OCI-LY7 (cell line): ENCODE data around the gene MAST1. TPM values are rescaled to one million over a fixed set of nuclear protein-coding genes. Genes with fewer than 3 reads are reported as not detected.

ENCODE experiments used
- BruUV-seq: library from RNA; stranded (reverse); fragments of 400-500 nt; replicated peaks from 2 replicates; lab custom pipeline; 2021; lab: Mats Ljungman, UMichigan
- CTCF ChIA-PET: fragments of 300-600 bp; sonication (Branson Sonifier 250); formaldehyde crosslinking; loops from one replicate; lab custom pipeline; 2022; ENCODE audit warnings: antibody characterized with exemption; ENCODE audit not compliant: unreplicated experiment; lab: Charles Lee
- POLR2A ChIA-PET: fragments of 300-600 bp; sonication (Branson Sonifier 250); formaldehyde crosslinking; loops from one replicate; lab custom pipeline; 2022; ENCODE audit warnings: antibody characterized with exemption; lab: Charles Lee
- DNase-seq: peaks from one replicate; pipeline ENCODE4 v3.0.0-alpha.2; 2015; ENCODE audit warnings: low spot score
- H2AFZ ChIP-seq: fragments of 200-600 bp; sonication (generic), shearing (Covaris generic); 2 replicates; pipeline ENCODE4 v1.6.1; 2014; ENCODE audit warnings: mild to moderate bottlenecking, antibody characterized with exemption, low read length, moderate library complexity
- H3K27ac ChIP-seq: fragments of 200-600 bp; sonication (generic); 2 replicates; pipeline ENCODE4 v1.5.1; 2014; ENCODE audit warnings: mixed run types, low read depth, mild to moderate bottlenecking, moderate library complexity, low read length, inconsistent platforms; ENCODE audit not compliant: poor library complexity, severe bottlenecking
- H3K36me3 ChIP-seq: fragments of 200-600 bp; sonication (generic); 2 replicates; pipeline ENCODE4 v1.6.1; 2014; ENCODE audit warnings: mild to moderate bottlenecking, antibody characterized with exemption, low read length, moderate library complexity, mixed read lengths; ENCODE audit not compliant: insufficient read depth
- H3K4me1 ChIP-seq: fragments of 200-600 bp; sonication (generic); 2 replicates; pipeline ENCODE4 v1.5.1; 2014; ENCODE audit warnings: mild to moderate bottlenecking, low read length; ENCODE audit not compliant: insufficient read depth, poor library complexity, severe bottlenecking
- H3K4me2 ChIP-seq: fragments of 200-600 bp; sonication (generic); 2 replicates; pipeline ENCODE4 v1.6.1; 2014; ENCODE audit warnings: mild to moderate bottlenecking, low read length
- H3K4me3 ChIP-seq: fragments of 200-600 bp; sonication (generic); 2 replicates; pipeline ENCODE4 v1.5.1; 2014; ENCODE audit warnings: mild to moderate bottlenecking, low read depth, low read length; ENCODE audit not compliant: poor library complexity, severe bottlenecking
- H3K79me2 ChIP-seq: fragments of 200-600 bp; sonication (generic); 2 replicates; pipeline ENCODE4 v1.6.1; 2016; ENCODE audit warnings: low read depth, mild to moderate bottlenecking, low read length, moderate library complexity, mixed read lengths; ENCODE audit not compliant: insufficient read depth
- H3K9me2 ChIP-seq: fragments of 200-600 bp; sonication (generic); 2 replicates; pipeline ENCODE4 v1.6.1; 2016; ENCODE audit warnings: mild to moderate bottlenecking, low read length, mixed read lengths; ENCODE audit not compliant: insufficient read depth
- H3K9me3 ChIP-seq: fragments of 200-600 bp; sonication (generic); 2 replicates; pipeline ENCODE4 v1.6.1; 2014; ENCODE audit warnings: mild to moderate bottlenecking, mixed run types, low read length, mixed read lengths
- H4K20me1 ChIP-seq: fragments of 200-600 bp; sonication (generic); 2 replicates; pipeline ENCODE4 v1.6.1; 2014; ENCODE audit warnings: mild to moderate bottlenecking, antibody characterized with exemption, low read length, moderate library complexity, mixed read lengths; ENCODE audit not compliant: insufficient read depth
- CTCF ChIP-seq: fragments of 200-600 bp; sonication (generic); conservative IDR thresholded peaks from 2 replicates; pipeline ENCODE4 v1.5.1; 2014; ENCODE audit warnings: mild to moderate bottlenecking, antibody characterized with exemption, low read length, moderate library complexity, mixed read lengths
- EZH2phosphoT487 ChIP-seq: fragments of 200-600 bp; sonication (generic); IDR thresholded peaks from 2 replicates; pipeline ENCODE4 v1.6.1; 2018; ENCODE audit warnings: low read depth, borderline replicate concordance, mild to moderate bottlenecking, mixed run types, antibody characterized with exemption, low read length, moderate library complexity, mixed read lengths
- intact Hi-C: fragments of 100-400 bp; cut with micrococcal nuclease; formaldehyde crosslinking; loops from one replicate; pipeline ENCODE4 v1.10.0; 2022; ENCODE audit not compliant: unreplicated experiment
- total RNA-seq, 2 experiments: library from RNA; depleted of rRNA in 1 of 2; stranded (reverse); fragments of >200 nt in 1 of 2; shearing (Covaris generic) in 1 of 2; gene quantifications; 2 replicates each; pipeline ENCODE4 v1.2.3, GENCODE V29; 2014 to 2022

MAST1 gene
- total RNA-seq, 2 experiments from 2014 or later, result 9.1 to 21.1 TPM

DNA sequence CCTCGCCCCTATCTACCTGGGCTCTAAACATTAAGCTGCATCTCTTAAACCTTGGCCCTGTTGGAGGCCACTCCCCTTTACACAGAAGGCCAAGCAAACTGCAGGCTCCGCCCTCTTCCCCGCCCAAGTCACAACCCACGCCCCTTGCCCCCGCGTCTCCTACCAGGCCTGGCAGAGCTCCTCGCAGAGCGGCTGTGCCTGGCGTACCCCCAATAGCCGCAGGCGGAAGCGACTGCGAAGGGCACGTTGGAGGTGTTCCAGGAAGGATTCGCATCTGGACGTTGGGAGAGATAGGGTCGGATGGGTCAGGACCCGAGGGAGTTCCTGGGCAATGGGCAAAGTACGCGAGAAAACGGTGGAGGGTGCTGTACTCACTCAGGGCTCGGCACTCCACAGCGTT, 9.8 kb upstream of the MAST1 start:
- no peaks in the 10 kb centered on the region for H4K20me1 ChIP-seq
- H3K4me3 ChIP-seq, result no peak overlapping the region
- peak; percentile 58 for DNase-seq
- no TSS peak for BruUV-seq
- no peak overlapping the region for H2AFZ ChIP-seq
- ChIA-PET POLR2A (interaction anchor here (0.8 kb wide), 1 partner anchor 15 kb away, joined by 3 read pairs; no protein-coding TSS in a partner anchor), CTCF (interaction anchor here (0.7 kb wide), 1 partner anchor 19 kb away, joined by 4 read pairs; no protein-coding TSS in a partner anchor)
- no peaks in the 10 kb centered on the region for H3K9me2 ChIP-seq
- no peaks in the 10 kb centered on the region for H3K9me3 ChIP-seq
- H3K4me2 ChIP-seq, result peak overlapping the region; percentile 33
- no peaks in the 10 kb centered on the region for H3K36me3 ChIP-seq
- H3K79me2 ChIP-seq, result no peaks in the 10 kb centered on the region
- H3K4me1 ChIP-seq, result peaks cover 8% of the 10 kb centered on the region
- no peak overlapping the region for H3K27ac ChIP-seq
- TF ChIP-seq CTCF, result no peak
- TF ChIP-seq EZH2phosphoT487, result no peak
- intact Hi-C loops, result no loop called here

DNA sequence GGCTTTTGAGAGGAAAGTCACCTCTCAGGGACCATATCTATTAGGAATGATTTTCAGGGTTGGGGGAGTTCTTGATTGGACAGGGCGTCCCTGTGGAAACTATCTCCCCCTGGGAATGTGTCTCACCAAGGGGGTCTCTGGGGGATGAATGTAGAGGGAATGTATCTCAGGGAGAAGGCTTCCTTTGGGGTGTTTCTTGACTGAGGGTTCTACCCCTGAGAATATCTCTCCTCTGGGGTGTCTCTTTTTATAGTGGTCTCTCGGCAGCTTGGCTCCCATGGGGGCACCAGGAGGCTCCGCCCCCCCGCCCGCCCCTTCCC, 4.9 kb upstream of the MAST1 start:
- H3K36me3 ChIP-seq, result no peaks in the 10 kb centered on the region
- H3K4me1 ChIP-seq, result peaks cover 40% of the 10 kb centered on the region
- H3K4me3 ChIP-seq, result peak overlapping the region; percentile 70
- no peaks in the 10 kb centered on the region for H4K20me1 ChIP-seq
- H2AFZ ChIP-seq, result no peak overlapping the region
- H3K9me2 ChIP-seq, result no peaks in the 10 kb centered on the region
- no peaks in the 10 kb centered on the region for H3K79me2 ChIP-seq
- no peak for DNase-seq
- CTCF ChIA-PET, result no interaction called here
- no peak overlapping the region for H3K27ac ChIP-seq
- POLR2A ChIA-PET, result no interaction called here
- H3K4me2 ChIP-seq, result peak overlapping the region; percentile 67
- TF ChIP-seq EZH2phosphoT487, result no peak
- TF ChIP-seq CTCF, result no peak
- BruUV-seq, result no TSS peak
- intact Hi-C loops, result no loop called here
- H3K9me3 ChIP-seq, result no peaks in the 10 kb centered on the region

DNA sequence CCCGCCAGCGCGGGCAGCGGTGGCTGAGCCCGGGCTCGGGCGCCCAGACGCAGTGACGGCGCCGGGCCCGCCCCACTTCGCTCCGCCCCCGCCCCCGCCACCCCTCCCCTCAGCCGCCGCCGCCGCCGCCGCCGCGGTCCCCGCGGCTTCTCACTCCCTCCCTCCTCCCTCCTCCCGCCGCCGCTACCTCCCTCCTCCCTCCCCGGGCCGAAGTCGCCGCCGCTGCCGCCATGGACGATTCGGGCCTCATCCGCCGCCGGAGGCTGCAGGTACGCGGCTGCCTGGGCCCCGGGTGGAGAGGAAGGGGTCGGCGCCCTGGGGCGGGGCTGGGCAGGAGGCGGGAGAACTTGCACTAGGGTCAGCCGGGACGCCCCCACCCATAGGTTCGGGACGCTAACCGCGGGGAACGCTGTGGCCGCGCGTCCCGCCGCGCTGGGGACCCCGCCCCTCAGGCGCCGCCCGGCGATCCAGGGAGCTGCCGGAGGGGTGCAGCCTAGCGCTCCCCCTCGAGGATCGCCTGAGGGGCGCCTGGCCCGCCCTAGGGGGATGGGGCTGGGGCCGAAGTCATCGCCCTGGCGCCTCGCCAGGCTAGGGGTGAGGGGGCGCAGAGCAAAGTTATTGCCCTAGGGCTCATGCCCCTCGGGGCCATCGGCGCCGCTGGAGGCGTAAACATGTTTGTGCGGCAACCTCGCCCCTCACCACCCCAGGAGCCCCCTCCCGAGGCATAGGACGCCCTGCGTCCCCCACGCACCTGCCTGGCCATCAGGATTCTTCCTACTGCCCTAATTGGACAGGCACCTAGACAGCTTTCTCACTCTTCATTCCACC, 4.4 kb upstream of the MAST1 start:
- no peaks in the 10 kb centered on the region for H3K9me3 ChIP-seq
- peaks cover 45% of the 10 kb centered on the region for H3K4me1 ChIP-seq
- DNase-seq, result peak; percentile 58
- no peak overlapping the region for H3K27ac ChIP-seq
- intact Hi-C loops, result no loop called here
- H3K4me3 ChIP-seq, result peak overlapping the region; percentile 70
- no peaks in the 10 kb centered on the region for H3K36me3 ChIP-seq
- no peaks in the 10 kb centered on the region for H3K79me2 ChIP-seq
- ChIA-PET CTCF (no interaction called here), POLR2A (interaction anchor here (0.5 kb wide), 1 partner anchor 118 kb away, joined by 3 read pairs; no protein-coding TSS in a partner anchor)
- no peaks in the 10 kb centered on the region for H4K20me1 ChIP-seq
- no peaks in the 10 kb centered on the region for H3K9me2 ChIP-seq
- H3K4me2 ChIP-seq, result peak overlapping the region; percentile 72
- H2AFZ ChIP-seq, result peak overlapping the region; percentile 73; the same call in 1 of the 2 replicates
- peak; percentile 36; the same call in 1 of the 2 replicates for TF ChIP-seq CTCF
- no peak for TF ChIP-seq EZH2phosphoT487
- BruUV-seq, result no TSS peak
